HG02588 (cell line): ENCODE results near the gene TMEM117.

ENCODE experiments used
- ATAC-seq: cut with Tn5 transposase; IDR thresholded peaks from one replicate; pipeline ENCODE4 v1.9.1; 2021; ENCODE audit warnings: mild to moderate bottlenecking, moderate library complexity; ENCODE audit not compliant: unreplicated experiment

Gene TMEM117

GRCh38 chr12:44285321-44285960 is 449.6 kb downstream of the TMEM117 start:
- no peak for ATAC-seq

- no peak for ATAC-seq
These were observed 450.5 kb downstream of the TMEM117 start for GRCh38 chr12:44286336-44286735.

- no peak for ATAC-seq
These were observed 451.1 kb downstream of the TMEM117 start for GRCh38 chr12:44286821-44287505.

GRCh38 chr12:44287545-44287944 is 451.7 kb downstream of the TMEM117 start:
- ATAC-seq, result no peak

GRCh38 chr12:44294649-44295048 is 458.8 kb downstream of the TMEM117 start:
- ATAC-seq, result peak; percentile 94

GRCh38 chr12:44295958-44296623 is 460.2 kb downstream of the TMEM117 start:
- no peak for ATAC-seq

- no peak for ATAC-seq
These were observed 460.8 kb downstream of the TMEM117 start for GRCh38 chr12:44296624-44297197.

- no peak for ATAC-seq
These were observed 463.6 kb downstream of the TMEM117 start for GRCh38 chr12:44299524-44299923.

GRCh38 chr12:44307506-44308168 is 471.8 kb downstream of the TMEM117 start:
- no peak for ATAC-seq

- ATAC-seq, result no peak
These were observed 477.3 kb downstream of the TMEM117 start for GRCh38 chr12:44313188-44313587.

GRCh38 chr12:44314007-44314500 is 478.2 kb downstream of the TMEM117 start:
- ATAC-seq, result no peak

GRCh38 chr12:44317651-44318126 is 481.8 kb downstream of the TMEM117 start:
- peak; percentile 69 for ATAC-seq

GRCh38 chr12:44331269-44331668 is 495.4 kb downstream of the TMEM117 start:
- ATAC-seq, result no peak

GRCh38 chr12:44334347-44334746 is 498.5 kb downstream of the TMEM117 start:
- no peak for ATAC-seq

GRCh38 chr12:44335030-44335429 is 499.1 kb downstream of the TMEM117 start:
- ATAC-seq, result no peak

GRCh38 chr12:44336577-44336976 is 500.7 kb downstream of the TMEM117 start:
- ATAC-seq, result no peak

GRCh38 chr12:44342371-44342770 is 506.5 kb downstream of the TMEM117 start:
- ATAC-seq, result no peak

- no peak for ATAC-seq
These were observed 511.3 kb downstream of the TMEM117 start for GRCh38 chr12:44347145-44347544.

- no peak for ATAC-seq
These were observed 521.6 kb downstream of the TMEM117 start for GRCh38 chr12:44357494-44357893.

- ATAC-seq, result no peak
These were observed 522.8 kb downstream of the TMEM117 start for GRCh38 chr12:44358636-44359035.

GRCh38 chr12:44362947-44363346 is 527.1 kb downstream of the TMEM117 start:
- no peak for ATAC-seq
